ENCODE data around the gene SSBP4. TPM values are rescaled to one million over a fixed set of nuclear protein-coding genes. Genes with fewer than 3 reads are reported as not detected.
A peak's percentile ranks its signal among the peaks of the same experiment; 100 is the strongest.

SSBP4 gene
- total and polyA plus RNA-seq, 2 of the 8 experiments (the other 6 are each of a cell fraction or from before 2014, with no cell fraction given): 26.4 to 33.7 TPM

GRCh38 chr19:18436671-18437490, 17.7 kb downstream of the SSBP4 start (continued):
- peak; percentile 76 for TF ChIP-seq KDM4A (IDR thresholded peaks at IDR 0.05; ENCODE audit: low read depth, low read length, severe bottlenecking)

Measured in H1 (cell line).